Natural killer cell (primary cell): Measurements from ENCODE around the gene EEIG2. TPM values are rescaled to one million over a fixed set of nuclear protein-coding genes. Genes with fewer than 3 reads are reported as not detected.

Experiments
- ATAC-seq, 3 donors: fragments of 150-1000 bp in 2 of 3; fragments of 200-7000 bp in 1 of 3; cut with Tn5 transposase; 1 replicate in 1 of 3; 2 replicates in 2 of 3; pipeline ENCODE4 v1.10.0; 2021; ENCODE audit warnings: mild to moderate bottlenecking in 2 of 3, moderate library complexity in 2 of 3
- DNase-seq, 2 donors: peaks; one replicate each; pipeline versions ENCODE4 v3.0.0 to v3.0.0-alpha.2; 2013 to 2021; ENCODE audit warnings: mixed read lengths in 1 of 2
- H3K27ac ChIP-seq: one replicate; pipeline ENCODE4 v1.5.1; 2013; ENCODE audit warnings: mild to moderate bottlenecking, low read length
- H3K27me3 ChIP-seq: one replicate; pipeline ENCODE4 v1.6.1; 2013; ENCODE audit warnings: low read length; ENCODE audit not compliant: control insufficient read depth, insufficient read depth
- H3K36me3 ChIP-seq: one replicate; pipeline ENCODE4 v1.6.1; 2013; ENCODE audit warnings: low read length; ENCODE audit not compliant: control insufficient read depth, insufficient read depth
- H3K4me1 ChIP-seq: one replicate; pipeline ENCODE4 v1.6.1; 2013; ENCODE audit warnings: low read length; ENCODE audit not compliant: control insufficient read depth, insufficient read depth
- H3K4me3 ChIP-seq: one replicate; pipeline ENCODE4 v1.5.1; 2013; ENCODE audit warnings: low read length
- H3K9me3 ChIP-seq: one replicate; pipeline ENCODE4 v1.6.1; 2013; ENCODE audit warnings: low read length; ENCODE audit not compliant: control insufficient read depth, insufficient read depth
- H3K27ac Mint-ChIP-seq, 2 donors: one replicate each; pipeline ENCODE4 v1.8.0; 2022; ENCODE audit warnings: mild to moderate bottlenecking in 2 of 2, mixed read lengths in 2 of 2, moderate library complexity in 1 of 2
- H3K27me3 Mint-ChIP-seq, 2 donors: one replicate each; pipeline ENCODE4 v1.8.0; 2022; ENCODE audit warnings: low read depth in 2 of 2, mixed read lengths in 2 of 2
- H3K36me3 Mint-ChIP-seq: one replicate; pipeline ENCODE4 v1.8.0; 2022; ENCODE audit warnings: mixed read lengths
- H3K4me1 Mint-ChIP-seq, 2 donors: one replicate each; pipeline ENCODE4 v1.8.0; 2022; ENCODE audit warnings: mixed read lengths in 2 of 2
- H3K4me3 Mint-ChIP-seq: one replicate; pipeline ENCODE4 v1.8.0; 2022; ENCODE audit warnings: mild to moderate bottlenecking, moderate library complexity, mixed read lengths
- H3K9me3 Mint-ChIP-seq, 2 donors: one replicate each; pipeline ENCODE4 v1.8.0; 2022; ENCODE audit warnings: mixed read lengths in 2 of 2
- CTCF ChIP-seq: fragments of 200-600 bp; IDR thresholded peaks from one replicate; pipeline ENCODE4 v1.8.0; 2022; ENCODE audit warnings: antibody characterized with exemption
- WGBS: methylation state at CpG from one replicate; pipeline ENCODE4 v1.1.7; 2013; ENCODE audit warnings: missing lambda C conversion rate; ENCODE audit not compliant: insufficient coverage; 5-methylcytosine and 5-hydroxymethylcytosine counted together
- intact Hi-C: fragments of 100-400 bp; cut with micrococcal nuclease; formaldehyde crosslinking; loops from one replicate; pipeline ENCODE4 v1.14.2; 2022
- total RNA-seq, 4 donors: library from RNA; stranded (reverse); fragments of 120-200 nt in 1 of 4; gene quantifications; one replicate each; pipeline versions ENCODE4 v1.2.3 to v1.2.4, GENCODE V29; 2013 to 2022

The EEIG2 gene
- total RNA-seq, 3 donors from 2014 or later (not counting 1 experiment from before 2014, with no cell fraction given) = 18.2 to 23.9 (median 20.3) TPM

GRCh38 chr1:108523829-108524228, 36.1 kb upstream of the EEIG2 start:
- no peak overlapping the region for H3K27ac ChIP-seq
- no peaks in the 10 kb centered on the region for H3K27me3 ChIP-seq
- Mint-ChIP-seq H3K4me3 (no peak overlapping the region), H3K4me1 (no peaks in the 10 kb centered on the region), H3K27me3 (peaks cover 17 to 42% of the 10 kb centered on the region in 2 donors), H3K9me3 (peaks cover 0 to 2% of the 10 kb centered on the region in 2 donors), H3K36me3 (no peaks in the 10 kb centered on the region), H3K27ac (no peak overlapping the region)
- no peaks in the 10 kb centered on the region for H3K36me3 ChIP-seq
- ATAC-seq (no peak), DNase-seq (no peak)
- intact Hi-C loops = no loop called here
- TF ChIP-seq CTCF = no peak
- H3K4me3 ChIP-seq = no peak overlapping the region
- no peaks in the 10 kb centered on the region for H3K9me3 ChIP-seq
- H3K4me1 ChIP-seq = no peaks in the 10 kb centered on the region

GRCh38 chr1:108524676-108525075, 35.2 kb upstream of the EEIG2 start:
- H3K27me3 Mint-ChIP-seq = peaks cover 12 to 35% of the 10 kb centered on the region in 2 donors

GRCh38 chr1:108527135-108527534, 32.8 kb upstream of the EEIG2 start:
- peaks cover 0 to 2% of the 10 kb centered on the region in 2 donors for H3K9me3 Mint-ChIP-seq
- H3K4me3 Mint-ChIP-seq = no peak overlapping the region

More at GRCh38 chr1:108524676-108525075, 35.2 kb upstream of the EEIG2 start:
- ATAC-seq (no peak), DNase-seq (no peak)
- intact Hi-C loops = no loop called here
- Mint-ChIP-seq H3K36me3 (no peaks in the 10 kb centered on the region), H3K27ac (no peak overlapping the region), H3K4me1 (no peaks in the 10 kb centered on the region), H3K9me3 (peaks cover 0 to 2% of the 10 kb centered on the region in 2 donors), H3K4me3 (no peak overlapping the region)
- WGBS = 60% methylated on average over 1 of the region's 3 CpGs
- Histone ChIP-seq H3K4me3 (no peak overlapping the region), H3K36me3 (no peaks in the 10 kb centered on the region), H3K9me3 (no peaks in the 10 kb centered on the region), H3K27ac (no peak overlapping the region), H3K27me3 (no peaks in the 10 kb centered on the region), H3K4me1 (no peaks in the 10 kb centered on the region)
- no peak for TF ChIP-seq CTCF

More at GRCh38 chr1:108527135-108527534, 32.8 kb upstream of the EEIG2 start:
- no peak for ATAC-seq
- Mint-ChIP-seq H3K36me3 (no peaks in the 10 kb centered on the region), H3K4me1 (no peaks in the 10 kb centered on the region), H3K27me3 (peaks cover 16 to 31% of the 10 kb centered on the region in 2 donors), H3K27ac (no peak overlapping the region)
- no peaks in the 10 kb centered on the region for H3K36me3 ChIP-seq
- no peaks in the 10 kb centered on the region for H3K27me3 ChIP-seq
- WGBS = 90% methylated on average over 2 of the region's 3 CpGs
- no peak for DNase-seq
- TF ChIP-seq CTCF = no peak
- H3K4me1 ChIP-seq = no peaks in the 10 kb centered on the region
- H3K9me3 ChIP-seq = no peaks in the 10 kb centered on the region
- no peak overlapping the region for H3K4me3 ChIP-seq
- intact Hi-C loops = no loop called here
- H3K27ac ChIP-seq = no peak overlapping the region
